GM23248 (cell line): ENCODE measurements around the gene MX1. TPM values are rescaled to one million over a fixed set of nuclear protein-coding genes. Genes with fewer than 3 reads are reported as not detected.
A peak's percentile ranks its signal among the peaks of the same experiment; 100 is the strongest.

Source experiments
- DNase-seq: peaks from one replicate; pipeline ENCODE4 v3.0.0-alpha.2; 2015
- H2AFZ ChIP-seq: fragments of 200-600 bp; sonication (generic); 2 replicates; pipeline ENCODE4 v1.6.1; 2016; ENCODE audit warnings: antibody characterized with exemption
- H3F3A ChIP-seq: fragments of 200-600 bp; sonication (generic); 2 replicates; pipeline ENCODE4 v1.6.1; 2016; ENCODE audit warnings: mild to moderate bottlenecking, antibody characterized with exemption, mixed run types; ENCODE audit not compliant: insufficient read depth
- H3K27ac ChIP-seq: fragments of 200-600 bp; sonication (generic); 2 replicates; pipeline ENCODE4 v1.5.1; 2016; ENCODE audit warnings: mild to moderate bottlenecking
- H3K27me3 ChIP-seq: fragments of 200-600 bp; sonication (generic); replicated peaks from 2 replicates; pipeline ENCODE4 v1.6.1; 2016; ENCODE audit warnings: mild to moderate bottlenecking; ENCODE audit not compliant: insufficient read depth
- H3K36me3 ChIP-seq: fragments of 200-600 bp; sonication (generic); 2 replicates; pipeline ENCODE4 v1.6.1; 2016; ENCODE audit warnings: low read depth, mild to moderate bottlenecking
- H3K4me1 ChIP-seq: fragments of 200-600 bp; sonication (generic); 2 replicates; pipeline ENCODE4 v1.6.1; 2016; ENCODE audit warnings: mild to moderate bottlenecking; ENCODE audit not compliant: insufficient read depth
- H3K4me2 ChIP-seq: fragments of 200-600 bp; sonication (generic); one replicate; pipeline ENCODE4 v1.6.1; 2016; ENCODE audit warnings: mild to moderate bottlenecking; ENCODE audit not compliant: unreplicated experiment
- H3K4me3 ChIP-seq: fragments of 200-600 bp; sonication (generic); 2 replicates; pipeline ENCODE4 v1.5.1; 2016; ENCODE audit warnings: mild to moderate bottlenecking
- H3K79me2 ChIP-seq: fragments of 200-600 bp; sonication (generic); 2 replicates; pipeline ENCODE4 v1.6.1; 2016; ENCODE audit warnings: mild to moderate bottlenecking; ENCODE audit not compliant: insufficient read depth
- H3K9ac ChIP-seq: fragments of 200-600 bp; sonication (generic); 2 replicates; pipeline ENCODE4 v1.6.1; 2016; ENCODE audit warnings: mild to moderate bottlenecking
- H3K9me2 ChIP-seq: fragments of 200-600 bp; sonication (generic); 2 replicates; pipeline ENCODE4 v1.6.1; 2016; ENCODE audit warnings: mixed run types, mild to moderate bottlenecking, moderate library complexity; ENCODE audit not compliant: insufficient read depth
- H3K9me3 ChIP-seq: fragments of 200-600 bp; sonication (generic); one replicate; pipeline ENCODE4 v1.6.1; 2017; ENCODE audit warnings: low read depth
- H4K20me1 ChIP-seq: fragments of 200-600 bp; sonication (generic); 2 replicates; pipeline ENCODE4 v1.6.0; 2016; ENCODE audit not compliant: insufficient read depth
- EZH2 ChIP-seq: fragments of 200-600 bp; sonication (generic); IDR thresholded peaks from 2 replicates; pipeline ENCODE4 v1.6.1; 2018; ENCODE audit warnings: antibody characterized with exemption, mild to moderate bottlenecking; ENCODE audit not compliant: insufficient read depth, poor library complexity, severe bottlenecking
- EZH2phosphoT487 ChIP-seq: fragments of 200-600 bp; sonication (generic); IDR thresholded peaks from 2 replicates; pipeline ENCODE4 v1.6.1; 2018; ENCODE audit warnings: antibody characterized with exemption, moderate library complexity, mild to moderate bottlenecking, low read depth; ENCODE audit not compliant: insufficient read depth
- WGBS, 2 experiments: methylation state at CpG; one replicate each; pipeline ENCODE4 v1.1.6; 2015 to 2017; ENCODE audit warnings: low lambda C conversion rate in 2 of 2, low coverage in 1 of 2; ENCODE audit errors: missing lambda C conversion rate in 2 of 2; 5-methylcytosine and 5-hydroxymethylcytosine counted together
- in situ Hi-C: fragments of 300-500 bp; cut with MboI; formaldehyde crosslinking; loops from 2 replicates; pipeline ENCODE4 v1.15.0; 2020
- polyA plus RNA-seq: library from polyadenylated mRNA; unstranded; fragments of >200 nt; fragmentation: Nextera tagmentation; extraction: Ambion mirVana; gene quantifications from 2 replicates; pipeline ENCODE4 v1.2.1, GENCODE V29; 2016
- total RNA-seq: library from RNA; depleted of rRNA; stranded (reverse); fragments of >200 nt; shearing (Covaris generic); gene quantifications from 2 replicates; pipeline ENCODE4 v1.2.3, GENCODE V29; 2014

Gene MX1
- total and polyA plus RNA-seq, 2 experiments from 2014 or later, result 1.6 to 1.9 TPM

DNA sequence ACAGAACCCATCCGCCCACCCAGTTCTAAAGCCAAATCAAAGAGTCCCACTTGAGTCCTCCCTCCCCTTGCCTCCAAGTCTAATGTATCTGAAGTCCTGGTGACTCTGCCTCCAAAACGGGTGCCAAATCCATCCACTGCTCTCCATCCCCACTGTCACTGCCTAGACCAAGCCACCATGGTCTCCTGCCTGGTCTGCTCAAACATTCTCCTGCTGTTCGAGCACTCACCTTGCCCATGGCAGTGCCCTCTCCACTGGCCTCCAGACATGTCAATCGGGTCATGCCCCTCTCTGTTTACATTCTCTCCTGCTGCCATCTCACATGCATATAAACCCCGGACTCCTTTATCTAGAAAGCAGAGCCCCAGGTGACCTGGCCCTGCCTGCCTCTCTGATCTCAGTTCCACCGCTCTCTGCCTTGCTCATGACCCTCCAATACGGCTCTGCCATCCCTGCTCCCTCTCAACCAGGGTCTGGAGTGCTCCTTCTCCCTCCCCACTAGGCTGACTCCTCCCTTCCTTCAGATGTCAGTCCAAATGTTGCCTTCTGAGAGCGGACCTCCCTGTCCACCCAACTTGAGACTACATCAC lies 32.1 kb upstream of the MX1 start:
- no peak for DNase-seq
- Histone ChIP-seq H3K4me1 (no peaks in the 10 kb centered on the region), H3K4me2 (no peak overlapping the region), H3K79me2 (no peaks in the 10 kb centered on the region), H3K36me3 (no peaks in the 10 kb centered on the region), H3K9me2 (no peaks in the 10 kb centered on the region), H3K9me3 (no peaks in the 10 kb centered on the region), H3F3A (no peaks in the 10 kb centered on the region), H3K4me3 (no peak overlapping the region), H3K27ac (no peak overlapping the region), H3K9ac (no peak overlapping the region), H2AFZ (no peak overlapping the region), H3K27me3 (no peaks in the 10 kb centered on the region), H4K20me1 (no peaks in the 10 kb centered on the region)
- 58 to 60% methylated on average over 8 of the region's 8 CpGs for WGBS, 2 experiments
- TF ChIP-seq EZH2 (no peak), EZH2phosphoT487 (no peak)
- in situ Hi-C loops, result no loop called here

DNA sequence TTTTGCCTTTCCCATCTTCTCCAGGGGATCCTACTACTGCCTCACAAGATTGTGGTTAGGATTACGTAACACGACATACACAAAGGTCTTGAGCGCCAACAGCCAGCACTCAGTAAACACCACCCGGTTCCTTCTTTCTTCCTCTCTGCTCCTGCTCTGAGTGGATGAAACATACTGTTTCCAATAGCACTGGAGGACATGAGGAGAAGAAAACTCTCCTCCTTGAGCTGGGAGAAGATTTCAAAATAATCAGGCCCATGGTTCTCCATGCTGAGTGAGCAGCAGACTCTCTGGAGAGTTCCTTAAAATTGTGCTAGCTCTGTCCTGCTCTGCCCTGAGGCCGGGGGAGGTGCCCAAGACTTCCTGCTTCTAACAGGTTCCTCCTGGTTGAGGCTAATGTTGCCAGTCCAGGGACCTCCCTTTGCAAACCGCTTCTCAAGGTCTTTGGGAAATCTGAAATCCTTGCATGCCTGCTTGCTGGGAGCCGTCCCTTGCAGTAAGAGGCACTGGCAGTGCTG lies 29.4 kb upstream of the MX1 start:
- in situ Hi-C loops, result no loop called here
- H3F3A ChIP-seq, result no peaks in the 10 kb centered on the region
- no peaks in the 10 kb centered on the region for H4K20me1 ChIP-seq
- no peak overlapping the region for H3K27ac ChIP-seq
- TF ChIP-seq EZH2phosphoT487, result no peak
- TF ChIP-seq EZH2, result no peak
- H3K36me3 ChIP-seq, result no peaks in the 10 kb centered on the region
- DNase-seq, result peak; percentile 9
- H3K27me3 ChIP-seq, result no peaks in the 10 kb centered on the region
- no peaks in the 10 kb centered on the region for H3K79me2 ChIP-seq
- H3K9me3 ChIP-seq, result no peaks in the 10 kb centered on the region
- H3K4me1 ChIP-seq, result no peaks in the 10 kb centered on the region
- no peak overlapping the region for H2AFZ ChIP-seq
- no peak overlapping the region for H3K9ac ChIP-seq
- H3K9me2 ChIP-seq, result no peaks in the 10 kb centered on the region
- WGBS, 2 experiments, result 60 to 62% methylated on average over 7 of the region's 7 CpGs
- H3K4me2 ChIP-seq, result no peak overlapping the region
- H3K4me3 ChIP-seq, result no peak overlapping the region

DNA sequence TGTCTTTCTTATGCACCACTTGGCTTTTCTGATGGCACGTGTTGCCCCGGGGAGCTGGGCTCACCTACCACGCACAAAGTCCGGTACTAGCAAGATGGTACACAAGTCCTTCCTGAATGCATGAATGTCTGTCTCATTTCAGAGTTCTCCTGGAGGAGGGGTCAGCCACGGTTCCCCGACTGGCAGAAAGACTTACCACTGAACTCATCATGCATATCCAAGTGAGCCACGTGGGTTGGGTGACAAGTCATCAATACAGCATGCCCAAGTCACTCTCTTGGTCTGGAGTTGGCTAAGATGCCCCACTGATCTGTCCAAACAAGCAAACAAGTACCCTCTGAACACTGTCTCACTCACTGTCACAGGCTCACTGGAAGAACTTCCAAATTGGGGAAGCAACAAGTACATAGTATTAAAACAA lies 28.6 kb upstream of the MX1 start:
- no peak for DNase-seq
- H3K4me1 ChIP-seq, result no peaks in the 10 kb centered on the region
- H3K9me3 ChIP-seq, result no peaks in the 10 kb centered on the region
- TF ChIP-seq EZH2phosphoT487 (no peak), EZH2 (no peak)
- no peaks in the 10 kb centered on the region for H3K27me3 ChIP-seq
- no peaks in the 10 kb centered on the region for H3K36me3 ChIP-seq
- no peak overlapping the region for H3K9ac ChIP-seq
- H3K4me2 ChIP-seq, result no peak overlapping the region
- H3K79me2 ChIP-seq, result no peaks in the 10 kb centered on the region
- 64 to 74% methylated on average over 7 of the region's 7 CpGs for WGBS, 2 experiments
- no peak overlapping the region for H3K27ac ChIP-seq
- H2AFZ ChIP-seq, result no peak overlapping the region
- no peak overlapping the region for H3K4me3 ChIP-seq
- in situ Hi-C loops, result no loop called here
- H3F3A ChIP-seq, result no peaks in the 10 kb centered on the region
- H4K20me1 ChIP-seq, result no peaks in the 10 kb centered on the region
- no peaks in the 10 kb centered on the region for H3K9me2 ChIP-seq

DNA sequence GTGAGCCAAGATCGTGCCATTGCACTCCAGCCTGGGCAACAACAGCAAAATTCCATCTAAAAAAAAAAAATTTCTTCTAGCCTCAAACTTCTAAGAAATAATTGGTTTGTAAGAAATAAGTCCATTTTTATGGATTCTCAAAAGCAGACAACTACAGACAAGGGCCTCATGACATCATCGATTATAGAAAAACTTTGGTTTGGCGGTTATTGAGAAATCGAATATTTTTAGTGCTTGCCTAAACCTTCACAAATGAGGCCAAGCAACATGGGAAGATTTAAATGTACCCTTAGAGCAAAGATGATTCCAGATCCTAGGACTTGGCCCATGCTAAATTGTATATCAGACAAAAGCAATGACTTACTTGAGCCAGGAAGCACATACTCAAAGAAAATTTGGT lies 27.8 kb upstream of the MX1 start:
- 81 to 82% methylated on average over 4 of the region's 4 CpGs for WGBS, 2 experiments
- no peaks in the 10 kb centered on the region for H3K9me3 ChIP-seq
- H3K9ac ChIP-seq, result no peak overlapping the region

DNA sequence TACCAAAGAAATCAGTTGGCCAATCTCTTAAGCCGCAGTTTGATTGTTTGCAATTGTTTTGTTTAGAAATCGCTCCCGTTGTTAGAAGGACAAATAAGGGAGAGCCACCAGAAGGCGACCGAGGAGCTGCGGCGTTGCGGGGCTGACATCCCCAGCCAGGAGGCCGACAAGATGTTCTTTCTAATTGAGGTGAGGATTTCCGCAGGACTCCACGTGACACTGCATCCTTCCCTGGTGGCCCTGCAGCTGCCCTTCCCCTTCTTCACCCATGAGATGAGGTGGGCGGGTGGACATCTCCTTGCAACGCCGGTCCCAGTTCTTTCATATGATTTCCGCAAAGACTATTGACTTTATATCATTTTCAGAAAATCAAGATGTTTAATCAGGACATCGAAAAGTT lies 27.2 kb upstream of the MX1 start:
- Histone ChIP-seq H3K9ac (no peak overlapping the region), H2AFZ (no peak overlapping the region), H4K20me1 (no peaks in the 10 kb centered on the region), H3K4me2 (no peak overlapping the region), H3K27ac (no peak overlapping the region), H3K4me3 (no peak overlapping the region), H3K9me3 (no peaks in the 10 kb centered on the region), H3K4me1 (no peaks in the 10 kb centered on the region), H3F3A (no peaks in the 10 kb centered on the region), H3K79me2 (no peaks in the 10 kb centered on the region), H3K27me3 (no peaks in the 10 kb centered on the region), H3K9me2 (no peaks in the 10 kb centered on the region), H3K36me3 (no peaks in the 10 kb centered on the region)
- TF ChIP-seq EZH2phosphoT487, result no peak
- no peak for TF ChIP-seq EZH2
- in situ Hi-C loops, result no loop called here
- no peak for DNase-seq
- 88 to 90% methylated on average over 16 of the region's 16 CpGs for WGBS, 2 experiments

More for the DNA sequence above, 27.8 kb upstream of the MX1 start:
- Histone ChIP-seq H4K20me1 (no peaks in the 10 kb centered on the region), H3K79me2 (no peaks in the 10 kb centered on the region), H3K4me1 (no peaks in the 10 kb centered on the region), H3K9me2 (no peaks in the 10 kb centered on the region), H3K27me3 (no peaks in the 10 kb centered on the region), H3K36me3 (no peaks in the 10 kb centered on the region), H3K4me2 (no peak overlapping the region), H3F3A (no peaks in the 10 kb centered on the region), H2AFZ (no peak overlapping the region), H3K4me3 (no peak overlapping the region), H3K27ac (no peak overlapping the region)
- in situ Hi-C loops, result no loop called here
- no peak for DNase-seq
- TF ChIP-seq EZH2phosphoT487, result no peak
- TF ChIP-seq EZH2, result no peak
